Measurements from ENCODE around the gene VIPAS39. TPM values are rescaled to one million over a fixed set of nuclear protein-coding genes. Genes with fewer than 3 reads are reported as not detected.

The VIPAS39 gene
- total and polyA plus RNA-seq, 2 of the 13 experiments (the other 11 are each of a cell fraction or from before 2014, with no cell fraction given): 13.3 to 21.5 TPM

GRCh38 chr14:77376771-77377501 lies 80.5 kb downstream of the VIPAS39 start, which contains the start of the genes SAMD15 and TMED8 (continued):
- TF ChIP-seq ZNF598 (CRISPR knock-in tag; IDR thresholded peaks at IDR 0.05; ENCODE audit: borderline replicate concordance): 0 out of 2 replicates have a peak, but pooled peaks have one; percentile 45
- TF ChIP-seq KDM2A (CRISPR knock-in tag; IDR thresholded peaks at IDR 0.05; ENCODE audit: borderline replicate concordance, low read depth): peak; percentile 77; the same call in 1 of the 2 replicates
- 0 out of 2 replicates have a peak, but pooled peaks have one; percentile 48 for TF ChIP-seq ZNF124 (CRISPR knock-in tag; IDR thresholded peaks at IDR 0.05)
- no peak for TF ChIP-seq EP300 (IDR thresholded peaks at IDR 0.05; ENCODE audit: low read depth in 2 of 2, low read length in 2 of 2)
- TF ChIP-seq EP300 (CRISPR knock-in tag; IDR thresholded peaks at IDR 0.05; ENCODE audit: borderline replicate concordance): no peak
- TF ChIP-seq ZNF263 (CRISPR knock-in tag; IDR thresholded peaks at IDR 0.05): 0 out of 2 replicates have a peak, but pooled peaks have one; percentile 27
- no peak for TF ChIP-seq MAFK (conservative IDR thresholded peaks at IDR 0.05 in 1 of 2, IDR thresholded peaks at IDR 0.05 in 1 of 2; ENCODE audit: low read length in 2 of 2)
- TF ChIP-seq CAMTA2 (CRISPR knock-in tag; IDR thresholded peaks at IDR 0.05; ENCODE audit: borderline replicate concordance): peak; percentile 79; the same call in 1 of the 2 replicates
- no peak for TF ChIP-seq SKIL (CRISPR knock-in tag; IDR thresholded peaks at IDR 0.05; ENCODE audit: borderline replicate concordance)
- no peak for TF ChIP-seq STAG1 (CRISPR knock-in tag; IDR thresholded peaks at IDR 0.05)
- TF ChIP-seq ZNF234 (CRISPR knock-in tag; conservative IDR thresholded peaks at IDR 0.05): no peak
- TF ChIP-seq EED (CRISPR knock-in tag; IDR thresholded peaks at IDR 0.05): no peak
- no peak for TF ChIP-seq DMTF1 (CRISPR knock-in tag; IDR thresholded peaks at IDR 0.05)
- TF ChIP-seq SNAPC4 (CRISPR knock-in tag; IDR thresholded peaks at IDR 0.05): no peak
- TF ChIP-seq MAZ (IDR thresholded peaks at IDR 0.05; ENCODE audit: borderline replicate concordance, low read depth, low read length): no peak
- TF ChIP-seq MAZ (CRISPR knock-in tag; IDR thresholded peaks at IDR 0.05; ENCODE audit: low read depth): 0 out of 2 replicates have a peak, but pooled peaks have one; percentile 34
- TF ChIP-seq CBX1 (IDR thresholded peaks at IDR 0.05; ENCODE audit: low read depth): no peak
- no peak for TF ChIP-seq CBFB (CRISPR knock-in tag; IDR thresholded peaks at IDR 0.05)
- no peak for TF ChIP-seq SNAI1 (CRISPR knock-in tag; IDR thresholded peaks at IDR 0.05; ENCODE audit: borderline replicate concordance)
- TF ChIP-seq POLR2AphosphoS5 (IDR thresholded peaks at IDR 0.05; ENCODE audit: low read depth, low read length): peak; percentile 53
